Fibroblast of the conjunctiva (primary cell): ENCODE data around the gene LRRC49.
"Not testable (repeated sequence)": the region's sequence is repeated elsewhere in the genome, so short reads cannot be mapped to it uniquely, and the experiment has no call there.

Experiments
- DNase-seq: peaks from one replicate; pipeline ENCODE4 v3.0.0-alpha.2; 2010; ENCODE audit warnings: low read depth

LRRC49 gene

GRCh38 chr15:70867911-70868467 lies 24.6 kb upstream of the LRRC49 start:
- peak; percentile 85 for DNase-seq

- no peak for DNase-seq
Measured at GRCh38 chr15:70869346-70869745, 23.3 kb upstream of the LRRC49 start.

GRCh38 chr15:70870051-70870450 lies 22.6 kb upstream of the LRRC49 start:
- peak; percentile 65 for DNase-seq

GRCh38 chr15:70871490-70871889 lies 21.1 kb upstream of the LRRC49 start:
- not testable (repeated sequence) for DNase-seq

GRCh38 chr15:70873232-70874054 lies 19.2 kb upstream of the LRRC49 start:
- no peak for DNase-seq

GRCh38 chr15:70875001-70875782 lies 17.4 kb upstream of the LRRC49 start:
- DNase-seq: peak; percentile 47

- no peak for DNase-seq
Measured at GRCh38 chr15:70876011-70876410, 16.6 kb upstream of the LRRC49 start.

GRCh38 chr15:70876683-70877082 lies 15.9 kb upstream of the LRRC49 start:
- DNase-seq: no peak

GRCh38 chr15:70879401-70879800 lies 13.2 kb upstream of the LRRC49 start:
- no peak for DNase-seq

- DNase-seq: no peak
Measured at GRCh38 chr15:70880781-70881180, 11.8 kb upstream of the LRRC49 start.

GRCh38 chr15:70882361-70882760 lies 10.3 kb upstream of the LRRC49 start:
- DNase-seq: no peak

- DNase-seq: peak; percentile 57
Measured at GRCh38 chr15:70892912-70893560, 410 bp downstream of the LRRC49 start.

- no peak for DNase-seq
Measured at GRCh38 chr15:70902107-70902506, 9.5 kb downstream of the LRRC49 start.

- DNase-seq: no peak
Measured at GRCh38 chr15:70906842-70907241, 14.2 kb downstream of the LRRC49 start.

- DNase-seq: no peak
Measured at GRCh38 chr15:70907784-70908471, 15.3 kb downstream of the LRRC49 start.

GRCh38 chr15:70910958-70911357 lies 18.3 kb downstream of the LRRC49 start:
- DNase-seq: no peak

- DNase-seq: no peak
Measured at GRCh38 chr15:70912187-70912586, 19.6 kb downstream of the LRRC49 start.

- DNase-seq: no peak
Measured at GRCh38 chr15:70916531-70916930, 23.9 kb downstream of the LRRC49 start.

- no peak for DNase-seq
Measured at GRCh38 chr15:70917955-70918354, 25.3 kb downstream of the LRRC49 start.

- no peak for DNase-seq
Measured at GRCh38 chr15:70920981-70921696, 28.5 kb downstream of the LRRC49 start.

GRCh38 chr15:70922119-70922518 lies 29.5 kb downstream of the LRRC49 start:
- no peak for DNase-seq
